HG02870 (cell line): ENCODE results near the gene IRGQ.
"Not testable (repeated sequence)": the region's sequence is repeated elsewhere in the genome, so short reads cannot be mapped to it uniquely, and the experiment has no call there.

ENCODE experiments used
- ATAC-seq: cut with Tn5 transposase; IDR thresholded peaks from one replicate; pipeline ENCODE4 v1.9.1; 2021; ENCODE audit warnings: mild to moderate bottlenecking, moderate library complexity; ENCODE audit not compliant: unreplicated experiment

IRGQ gene, protein sequence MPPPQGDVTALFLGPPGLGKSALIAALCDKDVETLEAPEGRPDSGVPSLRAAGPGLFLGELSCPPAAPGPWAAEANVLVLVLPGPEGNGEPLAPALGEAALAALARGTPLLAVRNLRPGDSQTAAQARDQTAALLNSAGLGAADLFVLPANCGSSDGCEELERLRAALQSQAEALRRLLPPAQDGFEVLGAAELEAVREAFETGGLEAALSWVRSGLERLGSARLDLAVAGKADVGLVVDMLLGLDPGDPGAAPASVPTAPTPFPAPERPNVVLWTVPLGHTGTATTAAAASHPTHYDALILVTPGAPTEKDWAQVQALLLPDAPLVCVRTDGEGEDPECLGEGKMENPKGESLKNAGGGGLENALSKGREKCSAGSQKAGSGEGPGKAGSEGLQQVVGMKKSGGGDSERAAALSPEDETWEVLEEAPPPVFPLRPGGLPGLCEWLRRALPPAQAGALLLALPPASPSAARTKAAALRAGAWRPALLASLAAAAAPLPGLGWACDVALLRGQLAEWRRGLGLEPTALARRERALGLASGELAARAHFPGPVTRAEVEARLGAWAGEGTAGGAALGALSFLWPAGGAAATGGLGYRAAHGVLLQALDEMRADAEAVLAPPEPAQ

GRCh38 chr19:43595999-43596841 is at the start of gene IRGQ, which contains the start of gene ZNF576:
Gene IRGQ (minus strand): TSS chr19:43596134. CDS start chr19:43595338, 796 bp downstream.
Gene ZNF576 (plus strand): TSS chr19:43596595. CDS start chr19:43597109, 514 bp downstream.
- peak; percentile 89 for ATAC-seq

DNA sequence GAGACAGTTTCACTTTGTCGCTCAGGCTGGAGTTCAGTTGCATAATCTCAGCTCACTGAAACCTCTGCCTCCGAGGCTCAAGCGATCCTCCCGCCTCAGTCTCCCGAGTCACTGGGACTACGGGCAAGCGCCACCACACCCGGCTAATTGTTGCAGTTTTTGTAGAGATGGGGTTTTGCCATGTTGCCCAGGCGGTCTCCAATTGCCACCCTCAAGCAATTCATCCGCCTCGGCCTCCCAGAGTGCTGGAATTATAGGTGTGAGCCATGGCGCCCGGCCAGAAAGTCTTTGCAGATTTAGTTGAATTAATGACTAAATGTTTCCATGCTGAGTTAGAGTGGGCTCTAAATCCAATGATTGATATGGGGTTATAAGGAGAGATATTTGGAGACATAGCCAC is 48.2 kb upstream of the IRGQ start:
- no peak for ATAC-seq

- no peak for ATAC-seq
Measured at GRCh38 chr19:43643326-43643725, 47.4 kb upstream of the IRGQ start.

GRCh38 chr19:43642531-43642930 is 46.6 kb upstream of the IRGQ start:
- ATAC-seq: no peak

DNA sequence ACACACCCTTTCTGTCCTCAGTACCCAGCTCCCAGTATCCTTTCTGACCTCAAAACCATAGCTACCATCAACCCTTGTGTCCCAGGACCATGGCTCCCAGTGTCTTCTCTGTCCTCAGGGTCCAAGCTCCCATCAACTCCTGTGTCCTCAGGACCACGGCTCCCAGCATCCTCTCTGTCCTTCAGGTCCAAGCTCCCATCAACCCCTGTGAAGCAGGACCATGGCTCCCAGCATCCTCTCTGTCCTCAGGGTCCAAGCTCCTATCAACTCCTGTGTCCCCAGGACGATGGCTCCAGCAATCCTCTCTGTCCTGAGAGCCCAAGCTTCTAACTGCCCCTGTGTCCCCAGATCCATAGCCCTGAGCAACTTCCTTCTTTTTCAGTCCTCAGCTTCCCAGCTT is 45.4 kb upstream of the IRGQ start:
- no peak for ATAC-seq

DNA sequence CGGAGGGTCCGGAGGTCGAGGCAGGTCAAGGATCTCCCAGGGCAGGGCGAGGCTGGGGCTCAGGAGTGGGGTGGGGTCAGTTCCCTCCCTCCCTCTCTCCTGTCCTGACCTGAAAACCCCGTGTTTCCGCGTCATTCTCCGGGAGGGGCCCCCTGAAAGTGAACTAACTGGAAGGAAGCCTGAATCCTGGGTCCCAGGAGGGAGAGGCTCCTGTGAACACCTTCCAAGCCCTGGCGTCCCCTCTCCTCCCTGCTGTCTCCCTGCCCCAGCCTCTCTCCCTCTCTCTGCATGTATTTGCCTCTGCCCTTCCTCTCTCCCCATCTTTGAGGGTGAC is 44.5 kb upstream of the IRGQ start:
- ATAC-seq: no peak

DNA sequence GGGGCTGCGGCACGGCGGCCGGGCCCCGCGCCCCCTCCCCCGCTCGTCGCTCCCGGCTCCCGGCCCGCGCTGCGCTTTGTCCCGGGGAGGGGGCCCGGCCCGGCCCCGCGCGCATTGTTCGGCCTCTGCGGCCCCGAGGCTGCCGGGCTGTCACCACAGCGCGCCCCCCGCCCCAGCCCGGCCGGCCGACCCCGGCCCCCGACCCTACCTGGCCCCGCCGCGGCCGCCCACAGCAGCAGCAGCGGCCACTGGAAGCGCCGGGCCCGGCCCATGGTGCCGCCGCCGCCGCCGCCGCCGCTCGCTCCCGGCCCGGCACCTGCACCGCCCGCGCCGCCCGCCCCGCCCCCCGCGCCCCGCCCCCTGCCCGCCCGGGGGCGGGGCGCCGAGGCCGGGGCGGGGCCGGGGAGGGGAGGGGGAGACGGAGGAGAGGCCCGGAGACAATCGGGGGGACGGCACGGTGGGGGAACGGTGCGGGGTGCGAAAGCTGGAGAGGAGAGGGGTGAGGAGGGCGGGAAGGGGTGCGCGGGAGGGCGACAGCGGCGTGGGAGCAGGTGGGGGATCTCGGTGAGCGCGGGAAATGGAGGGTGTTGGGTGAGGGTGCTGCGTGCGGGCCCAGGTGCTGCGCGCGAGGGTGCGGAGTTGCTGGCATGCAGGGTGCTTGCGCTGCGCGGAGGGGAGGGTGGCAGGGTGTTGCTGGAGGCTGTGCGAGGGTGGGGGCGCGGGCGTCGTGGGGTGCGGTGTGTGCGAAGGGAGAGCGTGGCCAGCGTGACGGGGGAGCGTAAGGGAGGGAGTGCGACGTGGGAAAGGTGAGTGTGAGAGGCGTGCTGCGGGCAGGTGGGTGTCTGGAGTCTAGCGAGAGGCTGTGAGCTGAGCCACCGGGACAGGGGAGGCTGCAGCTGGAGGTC is 43.8 kb upstream of the IRGQ start, which contains the start of gene CADM4:
Gene CADM4, minus strand, starts transcription at position 332 of the 905 bp plus-strand sequence. Its CDS starts 60 bp downstream, at position 272.
- ATAC-seq: no peak

DNA sequence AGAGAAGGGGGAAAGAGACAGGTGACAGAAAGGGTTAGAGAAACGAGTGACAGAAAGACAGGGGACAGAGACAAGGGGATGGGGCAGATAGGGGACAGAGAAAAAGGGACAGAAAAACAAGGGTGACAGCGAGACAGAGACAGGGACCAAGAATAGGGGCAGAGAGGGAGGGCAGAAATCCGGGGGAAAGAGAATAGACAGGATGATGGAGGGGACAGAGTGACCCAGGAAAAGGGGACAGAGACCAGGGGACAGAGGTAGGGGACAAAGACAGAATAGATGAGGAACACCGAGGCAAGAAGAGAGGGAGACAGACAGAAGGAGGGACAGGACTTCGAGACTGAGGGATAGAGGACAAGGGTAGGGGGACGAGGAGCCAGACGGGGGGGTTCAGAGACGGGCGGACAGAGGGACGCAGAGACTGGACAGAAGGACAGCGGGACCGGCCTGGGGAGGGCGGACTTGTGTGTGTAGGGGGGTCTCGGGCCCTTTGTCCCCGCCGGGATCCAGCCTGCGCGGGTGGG is 43.1 kb upstream of the IRGQ start:
- ATAC-seq: no peak

- ATAC-seq: no peak
Measured at GRCh38 chr19:43638214-43638994, 42.5 kb upstream of the IRGQ start.

- no peak for ATAC-seq
Measured at GRCh38 chr19:43636121-43636683, 40.3 kb upstream of the IRGQ start.

DNA sequence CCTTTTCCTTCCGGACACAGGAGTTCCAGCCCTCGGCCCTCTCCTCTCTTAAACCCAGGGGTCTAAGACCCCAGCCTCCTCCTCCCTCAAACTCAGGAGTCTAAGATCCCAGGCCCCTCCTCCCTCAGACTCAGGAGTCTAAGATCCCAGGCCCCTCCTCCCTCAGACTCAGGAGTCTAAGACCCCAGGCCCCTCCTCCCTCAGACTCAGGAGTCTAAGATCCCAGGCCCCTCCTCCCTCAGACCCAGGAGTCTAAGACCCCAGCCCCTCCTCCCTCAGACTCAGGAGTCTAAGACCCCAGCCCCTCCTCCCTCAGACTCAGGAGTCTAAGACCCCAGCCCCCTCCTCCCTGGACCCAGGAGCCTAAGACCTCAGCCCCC is 39.6 kb upstream of the IRGQ start:
- ATAC-seq: not testable (repeated sequence)

DNA sequence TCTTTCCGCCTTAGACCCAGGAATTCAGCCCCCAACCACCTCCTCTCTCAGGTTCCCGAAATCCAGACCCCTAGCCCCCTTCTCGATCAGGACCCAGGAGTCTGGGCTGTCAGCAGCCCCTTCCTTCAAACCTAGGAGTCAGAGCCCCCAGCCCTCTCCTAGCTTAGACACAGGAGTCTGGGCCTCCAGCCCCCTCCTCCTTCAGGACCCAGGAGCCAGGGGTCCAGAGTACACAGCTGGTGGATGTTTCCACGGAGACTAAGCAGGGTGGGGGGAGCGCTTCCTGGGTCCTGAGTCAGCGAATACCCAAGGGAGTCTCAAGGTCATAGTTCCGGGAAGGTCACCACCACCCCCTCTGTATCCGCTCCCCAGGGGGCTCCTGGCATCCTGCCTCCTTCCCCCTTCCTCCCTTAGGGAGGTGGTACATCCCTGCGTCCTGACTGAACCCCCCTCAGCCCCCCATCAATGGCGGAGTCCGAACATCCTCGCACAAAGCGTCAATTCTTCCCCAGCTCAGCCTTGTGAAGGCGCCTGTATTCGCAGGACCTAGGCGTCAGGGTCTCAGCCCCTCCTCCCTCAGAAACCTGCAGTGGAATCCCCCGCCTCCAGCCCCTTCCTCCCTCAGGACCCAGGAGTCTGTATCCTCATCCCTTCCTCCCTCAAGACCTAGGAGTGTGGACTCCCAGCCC is 39.1 kb upstream of the IRGQ start:
- no peak for ATAC-seq

GRCh38 chr19:43634506-43634871 is 38.6 kb upstream of the IRGQ start:
- no peak for ATAC-seq

DNA sequence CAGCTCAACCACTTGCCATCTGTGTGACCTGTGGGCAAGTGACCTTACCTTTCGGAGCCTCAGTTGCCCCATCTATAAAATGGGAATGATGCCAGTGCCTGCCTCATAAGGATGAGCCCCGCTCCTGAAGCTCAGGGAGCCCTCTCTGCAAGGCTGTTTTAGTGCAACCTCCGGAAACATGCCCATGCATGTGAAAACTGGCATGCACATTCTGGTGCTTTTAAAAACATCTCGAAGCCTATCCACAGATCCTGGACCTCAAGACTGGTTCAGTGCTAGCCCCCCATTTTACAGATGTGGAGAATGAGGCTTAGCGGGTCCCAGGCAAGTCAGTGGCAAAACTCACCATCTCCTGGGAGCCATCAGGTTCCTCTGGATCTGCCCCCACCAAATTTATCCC is 38.1 kb upstream of the IRGQ start:
- no peak for ATAC-seq

GRCh38 chr19:43633520-43633919 is 37.6 kb upstream of the IRGQ start:
- no peak for ATAC-seq

DNA sequence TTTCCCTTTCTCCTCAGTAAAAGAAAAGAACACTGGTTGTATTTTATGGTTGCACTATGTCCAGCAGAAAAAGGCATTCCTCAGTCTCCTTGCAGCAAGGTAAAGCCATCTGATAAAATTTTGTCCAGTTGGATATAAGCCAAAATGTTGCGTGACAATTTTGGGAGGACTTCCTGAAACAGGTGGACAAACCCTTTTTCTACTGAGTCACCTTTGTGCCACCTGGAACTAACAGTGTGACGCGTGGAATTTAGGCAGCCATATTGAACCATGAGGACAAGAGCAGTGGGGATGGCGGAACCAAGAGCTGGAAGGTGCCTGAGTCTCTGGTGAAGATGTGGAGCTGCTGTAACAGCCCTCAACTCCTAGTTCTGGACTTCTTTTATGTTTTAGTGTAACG is 35.6 kb upstream of the IRGQ start:
- no peak for ATAC-seq

GRCh38 chr19:43628646-43629326 is 32.9 kb upstream of the IRGQ start:
- no peak for ATAC-seq

GRCh38 chr19:43626838-43627237 is 30.9 kb upstream of the IRGQ start:
- ATAC-seq: no peak
